Islet of Langerhans (tissue), 1 donor: Measurements from ENCODE around the gene NTRK1.

Source experiments
- FAIRE-seq: peaks from one replicate; lab custom pipeline; 2011; peaks lifted over from hg19 to GRCh38; lab: Jason Lieb, UNC

NTRK1 gene

DNA sequence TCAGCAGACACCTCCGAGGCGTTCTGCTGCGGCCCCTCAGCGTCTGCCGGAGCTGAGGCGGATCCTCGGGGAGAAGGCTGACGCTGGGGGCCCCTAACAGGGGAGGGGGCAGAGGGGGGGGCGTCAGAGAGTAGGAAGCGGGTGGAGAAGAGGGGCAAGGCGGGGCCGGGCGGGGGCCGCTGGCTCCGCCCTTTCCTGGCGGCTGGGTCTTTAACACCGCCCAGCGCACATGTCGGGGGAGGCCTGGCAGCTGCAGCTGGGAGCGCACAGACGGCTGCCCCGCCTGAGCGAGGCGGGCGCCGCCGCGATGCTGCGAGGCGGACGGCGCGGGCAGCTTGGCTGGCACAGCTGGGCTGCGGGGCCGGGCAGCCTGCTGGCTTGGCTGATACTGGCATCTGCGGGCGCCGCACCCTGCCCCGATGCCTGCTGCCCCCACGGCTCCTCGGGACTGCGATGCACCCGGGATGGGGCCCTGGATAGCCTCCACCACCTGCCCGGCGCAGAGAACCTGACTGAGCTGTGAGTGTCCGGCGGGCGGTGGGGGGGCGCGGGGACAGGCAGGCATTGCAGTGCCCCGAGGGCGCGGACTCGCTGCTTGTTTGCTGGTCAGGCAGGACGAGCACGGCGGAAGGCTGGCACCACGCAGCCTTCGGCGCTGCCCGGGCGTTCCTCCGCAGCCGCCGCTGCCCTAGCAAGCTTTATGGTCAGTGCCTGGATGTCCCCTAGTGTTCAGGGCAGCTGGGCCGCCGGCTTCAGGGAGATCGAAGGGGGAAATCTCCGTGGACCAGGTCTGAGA, at the start of gene NTRK1:
Gene NTRK1 (plus strand): TSS at position 238 of the 796 bp plus-strand sequence. CDS start 70 bp downstream, at position 308.
- FAIRE-seq: no peak

DNA sequence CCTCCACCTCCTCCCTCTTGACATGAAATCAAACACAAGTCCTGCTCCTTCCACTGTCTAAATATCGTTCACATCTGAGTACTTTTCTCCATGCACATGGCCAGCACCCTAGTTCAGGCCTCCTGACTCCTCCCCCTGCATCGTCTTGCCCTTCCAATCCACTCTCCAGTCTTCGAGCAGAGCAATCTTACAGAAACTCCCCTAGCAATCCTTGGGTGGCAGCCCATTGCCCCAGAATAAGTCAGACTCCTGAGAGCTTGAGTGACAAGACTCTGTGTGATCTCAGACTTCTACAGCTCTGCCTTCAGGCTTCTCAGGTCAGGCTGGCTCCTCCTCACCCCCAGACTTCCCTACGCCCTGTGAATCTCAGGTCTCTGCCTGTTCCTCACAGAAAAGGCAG, 49.5 kb upstream of the NTRK1 start:
- no peak for FAIRE-seq

- FAIRE-seq: no peak
These were observed 48.2 kb upstream of the NTRK1 start for GRCh38 chr1:156812293-156812990.

DNA sequence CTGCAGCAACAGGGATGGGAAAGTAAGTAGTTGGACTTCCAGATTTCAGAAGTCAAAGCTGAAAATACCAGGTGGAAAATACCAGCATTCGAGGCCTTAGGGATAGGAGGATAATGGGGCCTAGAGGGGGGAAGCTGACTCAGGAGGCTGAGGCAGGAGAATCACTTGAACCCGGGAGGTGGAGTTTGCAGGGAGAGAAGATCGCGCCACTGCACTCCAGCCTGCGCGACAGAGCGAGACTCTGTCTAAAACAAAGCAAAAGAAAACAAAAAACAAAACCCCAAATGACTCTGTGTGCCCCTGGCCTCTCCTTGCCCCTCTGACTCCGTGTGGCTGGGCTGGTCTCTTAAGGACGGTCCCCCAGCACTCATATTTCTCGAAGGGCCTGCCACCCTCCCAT, 47.4 kb upstream of the NTRK1 start:
- FAIRE-seq: no peak

- FAIRE-seq: no peak
These were observed 46.7 kb upstream of the NTRK1 start for GRCh38 chr1:156813750-156814570.

GRCh38 chr1:156814571-156815260, 45.9 kb upstream of the NTRK1 start:
- no peak for FAIRE-seq

DNA sequence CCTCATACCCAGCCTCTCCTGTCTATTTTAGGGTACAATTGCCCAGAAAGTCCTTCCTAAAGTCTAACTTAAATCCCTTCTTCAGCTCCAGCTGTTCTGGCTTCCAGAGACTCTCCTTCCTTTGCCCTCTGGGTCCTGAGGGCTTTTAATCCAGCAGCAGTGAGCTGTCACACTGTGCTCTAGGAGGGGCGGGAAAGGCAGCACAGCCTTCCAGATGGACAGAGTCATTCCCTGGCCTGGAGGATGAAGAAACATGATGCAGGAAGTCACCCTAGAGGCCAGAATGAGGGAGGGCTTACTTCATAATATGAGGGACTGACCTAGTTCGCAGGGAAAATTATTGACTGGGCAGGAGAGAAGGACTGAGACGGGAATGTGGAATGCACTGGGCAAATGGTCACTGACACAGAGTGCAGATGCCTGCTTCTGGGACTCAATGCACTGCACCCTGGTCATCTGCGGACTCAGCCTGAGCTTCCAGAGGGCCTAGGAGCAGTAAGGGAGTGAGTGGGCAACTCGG, 45.3 kb upstream of the NTRK1 start:
- FAIRE-seq: no peak

DNA sequence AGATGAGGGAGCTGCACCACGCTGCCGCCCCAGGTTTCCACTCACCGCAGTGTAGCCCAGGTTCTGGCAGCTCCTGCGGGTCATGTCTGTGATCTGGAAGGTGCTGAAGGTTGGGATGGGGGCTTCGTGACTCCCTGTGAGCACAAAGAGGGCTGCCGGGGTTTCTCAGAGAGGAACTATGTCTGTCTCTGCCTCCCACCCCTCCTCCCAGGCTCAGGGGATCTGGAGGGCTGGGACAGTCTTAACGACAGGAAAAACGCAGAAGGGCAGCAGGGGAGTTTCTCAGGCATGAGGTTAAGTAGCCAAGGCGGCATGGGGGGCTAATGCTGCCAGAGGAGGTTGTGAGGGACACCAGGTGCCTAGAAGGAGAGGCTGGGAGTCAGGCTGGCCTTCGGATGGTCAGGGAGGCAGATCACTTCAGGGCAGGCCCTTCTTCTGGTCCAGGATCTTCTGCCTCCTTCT, 44.7 kb upstream of the NTRK1 start:
- no peak for FAIRE-seq

- FAIRE-seq: no peak
These were observed 43.9 kb upstream of the NTRK1 start, which contains the start of gene SH2D2A for GRCh38 chr1:156816561-156817328. Gene SH2D2A, minus strand, starts transcription at chr1:156816848. Its CDS starts 140 bp downstream, at chr1:156816708.

DNA sequence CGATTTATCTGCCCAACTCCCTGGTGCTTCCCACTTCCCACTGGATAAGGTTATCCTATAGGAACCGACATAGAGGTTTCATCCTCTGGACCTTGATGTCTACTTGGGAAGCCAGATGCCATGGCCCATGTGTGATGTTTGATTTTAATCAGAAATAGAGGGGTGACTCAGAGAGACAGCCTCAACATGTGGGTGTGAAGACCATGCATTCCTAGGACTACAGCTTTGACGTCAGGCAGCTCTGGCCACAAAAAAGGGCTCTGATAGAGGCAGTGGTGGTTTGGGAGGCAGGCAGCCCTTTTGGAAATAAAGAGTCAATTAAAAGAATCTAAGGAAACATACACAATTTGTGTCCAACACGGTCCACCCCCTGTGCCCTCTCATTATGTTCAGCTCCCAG, 38.9 kb upstream of the NTRK1 start:
- no peak for FAIRE-seq

DNA sequence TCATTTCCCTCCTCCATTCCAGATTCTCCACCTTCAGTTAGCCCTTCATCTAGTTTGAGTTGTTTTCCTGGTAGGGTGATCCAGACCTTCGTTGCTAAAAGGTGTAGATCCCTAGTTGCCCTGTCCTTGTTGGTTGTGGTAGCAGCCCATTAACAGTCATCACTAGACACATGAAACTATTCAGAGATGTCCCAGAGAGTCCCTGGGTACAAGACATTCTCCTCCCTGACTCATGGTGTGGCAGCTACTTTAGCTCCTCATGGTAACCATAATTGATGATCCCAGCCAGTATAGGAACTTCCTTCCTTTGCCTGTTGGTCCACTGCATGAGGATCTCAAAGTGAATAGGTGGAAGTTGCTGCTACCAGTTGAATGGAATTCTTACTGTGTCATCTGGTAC, 38.0 kb upstream of the NTRK1 start:
- no peak for FAIRE-seq

- FAIRE-seq: no peak
These were observed 37.4 kb upstream of the NTRK1 start for GRCh38 chr1:156823210-156823790.

GRCh38 chr1:156826630-156827029, 34.0 kb upstream of the NTRK1 start:
- FAIRE-seq: no peak

DNA sequence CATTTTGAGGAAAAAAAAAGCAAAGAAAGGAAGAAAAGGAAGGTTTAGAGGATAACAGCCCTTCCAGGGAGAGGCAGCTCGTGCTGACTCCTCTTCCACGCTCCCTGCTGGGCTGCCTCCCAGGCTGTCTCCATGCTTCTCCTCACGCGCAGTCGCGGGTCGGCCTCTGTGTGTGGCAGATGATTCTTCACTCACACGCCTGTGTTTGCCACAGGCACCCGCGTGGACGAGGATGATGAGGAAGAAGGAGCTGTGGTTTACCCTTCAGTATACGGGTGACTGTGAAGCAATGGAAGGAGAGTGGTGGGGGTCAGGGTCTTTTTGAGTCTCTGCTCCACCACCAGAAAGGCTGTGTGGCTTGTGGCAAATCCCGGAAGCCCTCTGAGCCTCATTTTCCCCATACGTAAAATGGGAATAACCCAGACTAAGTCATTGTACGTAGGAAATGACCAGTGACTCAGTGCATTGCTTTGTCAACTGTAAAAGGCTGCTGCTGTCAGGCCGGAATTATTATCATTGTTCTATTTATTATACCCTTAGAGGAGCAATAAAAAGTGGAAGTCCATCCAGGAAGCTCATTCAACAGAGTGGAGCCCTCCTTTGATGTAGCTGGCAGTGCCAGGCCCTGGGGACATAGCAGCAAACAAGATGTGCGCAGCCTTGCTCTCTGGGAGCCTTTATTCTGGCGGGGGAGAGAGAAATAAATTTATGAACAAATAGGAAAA, 32.1 kb upstream of the NTRK1 start:
- no peak for FAIRE-seq

DNA sequence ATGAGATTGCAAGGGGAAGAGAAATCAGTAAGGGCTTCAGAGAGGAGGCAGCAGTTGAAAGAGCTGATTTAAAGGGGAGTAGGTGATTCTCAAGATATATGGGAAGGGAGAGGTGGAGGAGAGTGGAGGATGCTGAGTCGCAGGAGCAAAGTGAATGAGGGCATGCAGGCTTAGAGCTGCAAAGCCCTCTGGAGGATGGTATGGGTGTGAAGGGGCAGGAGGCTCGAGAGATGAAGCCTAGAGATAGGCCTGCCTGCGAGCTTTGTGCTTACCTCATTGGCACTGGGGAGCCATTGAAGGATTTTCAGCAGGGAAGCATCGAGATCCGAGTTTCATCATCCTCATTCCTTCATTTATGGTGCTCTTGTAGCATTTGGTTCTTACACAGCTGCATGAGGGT, 28.2 kb upstream of the NTRK1 start:
- no peak for FAIRE-seq

DNA sequence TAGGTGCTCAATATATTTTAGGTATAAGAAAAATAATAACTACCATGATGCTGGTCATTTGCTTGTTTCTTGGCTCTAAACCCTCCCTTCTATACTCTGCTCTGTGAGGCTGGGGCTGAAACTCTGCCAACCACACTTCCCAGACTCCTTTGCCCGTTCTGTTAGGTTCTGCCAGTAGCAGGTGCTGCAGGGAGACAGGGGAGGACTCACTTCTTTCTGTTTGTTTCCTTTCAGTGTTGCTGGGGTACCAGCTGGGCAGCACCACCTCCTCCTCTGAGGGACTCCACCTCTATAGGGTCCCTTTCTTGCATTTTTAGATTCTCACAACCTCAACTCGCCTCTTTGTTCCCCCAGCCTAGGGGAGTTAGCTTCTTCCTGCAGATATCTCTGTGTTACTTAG, 27.1 kb upstream of the NTRK1 start:
- no peak for FAIRE-seq

- no peak for FAIRE-seq
These were observed 26.3 kb upstream of the NTRK1 start for GRCh38 chr1:156834322-156834721.

- no peak for FAIRE-seq
These were observed 24.5 kb upstream of the NTRK1 start for GRCh38 chr1:156836041-156836654.

GRCh38 chr1:156836892-156837291, 23.8 kb upstream of the NTRK1 start:
- FAIRE-seq: no peak

DNA sequence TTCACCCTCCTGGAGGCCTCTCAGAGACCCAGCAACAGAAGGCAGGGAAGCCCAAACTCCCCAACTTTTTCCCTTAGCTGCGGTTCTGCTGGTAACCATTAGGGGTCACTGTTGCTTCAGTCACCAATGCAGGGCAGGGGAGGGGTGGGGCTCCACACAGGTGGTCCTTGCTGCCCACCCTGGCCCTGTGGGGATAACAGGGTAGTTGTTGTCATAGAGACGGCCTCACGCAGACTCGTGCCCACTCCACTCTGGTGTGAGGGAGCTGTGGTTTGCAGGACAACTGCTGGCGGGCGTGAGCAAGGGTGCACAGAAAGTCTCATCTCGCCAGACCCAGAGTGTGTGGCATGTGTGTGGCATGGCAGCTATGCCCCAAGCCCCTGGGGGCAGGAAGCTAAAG, 21.7 kb upstream of the NTRK1 start:
- FAIRE-seq: no peak
